Endothelial cell of hepatic sinusoid (primary cell): Measurements from ENCODE around the gene PLEKHM3.

ENCODE experiments used
- in situ Hi-C: cut with HindIII; loops from 2 replicates; pipeline ENCODE4 v1.10.0; 2017; ENCODE audit warnings: low sequenced_read_pairs

The PLEKHM3 gene, protein sequence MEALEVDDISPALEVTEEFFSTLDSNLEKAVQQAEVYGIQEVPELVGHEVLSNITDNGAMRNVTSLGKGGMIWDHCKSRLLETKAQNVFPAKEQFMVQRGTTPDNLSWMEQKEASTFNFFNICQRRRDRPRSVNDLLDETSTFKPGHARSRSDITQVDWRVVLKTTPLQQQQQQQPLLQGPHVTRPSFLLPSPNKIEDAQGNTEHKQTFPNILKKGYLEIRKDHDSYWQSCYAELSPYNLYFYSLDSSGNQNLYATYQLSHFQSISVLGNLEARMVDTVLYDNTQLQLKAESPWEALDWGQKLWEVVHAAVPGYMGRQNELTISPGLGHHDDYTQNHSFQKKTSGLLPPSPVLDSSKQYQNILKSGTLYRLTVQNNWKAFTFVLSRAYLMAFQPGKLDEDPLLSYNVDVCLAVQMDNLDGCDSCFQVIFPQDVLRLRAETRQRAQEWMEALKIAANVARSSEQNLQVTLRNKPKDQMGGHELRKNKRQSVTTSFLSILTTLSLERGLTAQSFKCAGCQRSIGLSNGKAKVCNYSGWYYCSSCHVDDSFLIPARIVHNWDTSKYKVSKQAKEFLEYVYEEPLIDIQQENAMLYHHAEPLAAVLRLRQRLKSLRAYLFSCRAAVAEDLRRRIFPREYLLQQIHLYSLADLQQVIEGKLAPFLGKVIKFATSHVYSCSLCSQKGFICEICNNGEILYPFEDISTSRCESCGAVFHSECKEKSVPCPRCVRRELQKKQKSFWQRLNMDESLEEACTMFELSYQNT

DNA sequence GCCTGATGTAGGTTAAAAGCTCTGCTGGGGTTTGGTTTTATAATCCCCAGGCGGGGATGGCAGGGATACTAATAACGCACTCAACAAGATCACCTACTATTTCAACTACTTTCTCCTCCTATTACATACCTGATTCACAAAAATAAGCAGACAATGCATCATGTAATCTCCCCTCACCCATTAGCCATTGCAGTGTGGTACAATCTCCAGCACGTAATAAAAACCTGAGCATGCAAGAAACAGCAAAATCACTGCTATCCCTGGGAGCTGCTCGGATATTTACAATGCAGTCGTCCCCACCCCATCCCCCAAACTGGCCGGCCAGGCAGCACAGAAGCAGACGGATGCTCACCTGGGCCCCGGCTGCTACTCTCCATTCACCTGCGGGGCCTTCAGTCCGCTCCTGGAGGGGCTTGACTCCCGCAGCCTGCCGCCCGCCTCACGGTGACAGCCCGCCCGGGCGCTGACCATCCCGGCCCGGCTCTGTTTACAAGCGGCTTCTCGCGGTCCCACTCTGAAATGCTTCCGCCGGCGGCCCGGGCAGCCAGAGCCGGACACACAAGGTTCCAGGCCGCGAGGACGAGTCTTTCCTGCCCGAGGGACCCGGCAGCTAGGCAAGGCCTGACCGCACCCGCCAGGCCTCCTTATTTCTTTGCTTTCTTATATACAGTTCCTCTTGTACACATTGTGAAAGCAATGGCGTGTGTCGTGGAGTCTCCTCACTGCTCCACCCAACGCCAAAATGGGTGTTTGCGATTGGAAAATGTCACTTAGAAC is at the start of gene PLEKHM3:
Gene PLEKHM3 (minus strand): TSS at position 491 of the 777 bp plus-strand sequence. CDS start 23,888 bp downstream, outside the sequence.
- in situ Hi-C loops, result no loop called here

DNA sequence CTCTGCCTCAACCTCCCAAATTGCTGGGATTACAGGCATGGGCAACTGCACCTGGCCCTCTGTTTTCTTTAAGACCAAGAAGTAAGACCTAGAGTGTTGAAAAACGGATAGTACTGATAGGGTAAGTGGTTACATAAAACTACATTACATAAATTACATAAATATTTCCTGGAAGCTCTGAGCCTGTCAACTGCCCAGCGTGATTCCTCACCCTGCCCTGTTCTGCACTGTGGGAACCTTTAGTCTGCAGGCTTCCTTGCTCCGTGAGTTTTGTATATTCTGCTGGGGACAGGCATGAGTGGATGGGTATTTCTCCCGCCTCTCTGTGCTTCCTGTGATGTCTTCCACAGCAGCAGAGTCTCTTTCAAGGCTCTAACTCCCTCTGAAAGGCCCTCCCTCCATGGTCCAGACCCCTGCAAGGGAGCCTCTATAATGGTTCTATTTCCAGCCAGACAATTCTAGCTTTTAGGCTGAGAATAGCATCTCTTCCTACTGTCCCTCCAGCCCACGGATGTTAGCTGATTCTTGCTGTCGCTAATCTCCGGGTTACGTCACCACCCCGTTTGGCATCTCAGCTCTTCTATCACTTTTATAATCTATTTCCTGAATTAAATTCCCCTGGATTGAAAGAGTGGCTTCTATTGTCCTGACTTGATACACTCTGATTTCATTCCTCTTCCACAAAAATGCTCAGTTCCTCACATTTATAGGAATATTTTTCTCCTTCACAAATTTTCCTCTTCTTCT is 49.5 kb upstream of the PLEKHM3 start:
- in situ Hi-C loops, result loop anchor here (25.0 kb wide), 1 partner anchor 312 kb away; the partner anchor contains the start of gene FZD5

DNA sequence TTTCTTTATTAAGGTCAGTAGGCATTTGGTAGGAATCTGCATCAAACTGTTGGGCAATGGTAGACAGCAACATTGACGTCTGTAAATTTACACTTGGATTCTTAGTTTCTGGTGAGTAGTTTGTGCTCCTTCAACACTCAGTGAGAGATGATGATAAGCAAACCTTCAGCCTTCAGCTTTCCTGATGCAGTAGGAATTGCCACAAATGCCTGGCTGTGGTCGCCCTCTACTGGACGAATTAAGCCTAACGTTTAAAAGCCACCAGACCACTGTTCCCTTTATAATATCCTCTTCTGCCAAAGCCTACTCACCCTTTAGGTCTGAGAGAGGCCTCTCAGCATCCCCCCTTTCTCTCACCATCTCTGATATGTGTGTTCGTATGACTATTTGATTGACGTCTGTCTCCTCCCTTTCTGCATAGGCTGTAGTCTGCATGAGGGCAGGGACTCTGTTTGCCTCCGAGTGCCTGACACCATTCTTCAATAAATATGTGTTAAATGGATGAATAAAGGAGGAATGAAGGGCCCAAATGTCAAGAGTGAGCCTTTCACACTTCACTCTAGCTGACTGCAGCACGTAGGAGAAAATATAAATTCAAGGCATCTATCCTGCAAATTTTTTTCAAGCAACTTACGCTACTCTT is 47.0 kb upstream of the PLEKHM3 start:
- in situ Hi-C loops, result loop anchor here (25.0 kb wide), 1 partner anchor 310 kb away; the partner anchor contains the start of gene FZD5

DNA sequence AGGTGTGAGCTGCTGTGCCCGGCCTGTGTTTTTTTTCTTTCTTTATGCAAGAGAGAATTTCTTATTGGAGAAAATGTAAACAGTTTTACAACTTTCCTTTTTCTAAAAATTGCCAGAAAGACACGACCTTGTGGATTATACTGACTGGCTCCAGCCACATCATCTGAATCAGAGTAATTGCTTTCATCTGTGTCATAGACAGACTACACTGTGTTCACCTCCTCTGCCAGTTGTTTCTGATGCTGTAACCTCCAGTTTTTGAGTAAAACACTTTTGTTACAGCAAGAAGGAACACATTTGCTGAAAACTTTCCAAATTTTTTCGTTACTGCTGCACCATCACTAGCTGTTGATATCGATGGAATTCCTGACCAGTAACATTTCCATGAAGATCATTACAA is 43.9 kb upstream of the PLEKHM3 start:
- in situ Hi-C loops, result loop anchor here (25.0 kb wide), 1 partner anchor 307 kb away; the partner anchor contains the start of gene FZD5

DNA sequence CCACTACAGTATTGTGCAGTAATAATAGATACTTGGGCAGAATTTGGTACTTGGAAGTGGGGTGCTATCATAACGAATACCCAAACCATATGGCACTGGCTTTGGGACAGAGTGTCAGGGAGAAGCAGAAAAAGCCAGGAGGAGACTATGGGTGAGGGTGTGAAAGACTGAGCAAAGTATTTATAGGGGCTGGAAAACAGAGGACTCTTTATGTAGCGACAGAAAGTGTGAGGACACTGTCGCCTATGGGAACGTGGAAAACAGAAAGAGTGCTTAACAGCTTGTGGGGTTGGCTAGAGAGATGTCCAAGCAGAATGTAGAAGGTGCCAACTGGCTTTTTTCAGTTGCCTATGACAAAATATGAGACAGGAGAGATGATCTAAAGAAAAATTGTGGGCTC is 40.7 kb upstream of the PLEKHM3 start:
- in situ Hi-C loops, result loop anchor here (25.0 kb wide), 1 partner anchor 304 kb away; the partner anchor contains the start of gene FZD5

DNA sequence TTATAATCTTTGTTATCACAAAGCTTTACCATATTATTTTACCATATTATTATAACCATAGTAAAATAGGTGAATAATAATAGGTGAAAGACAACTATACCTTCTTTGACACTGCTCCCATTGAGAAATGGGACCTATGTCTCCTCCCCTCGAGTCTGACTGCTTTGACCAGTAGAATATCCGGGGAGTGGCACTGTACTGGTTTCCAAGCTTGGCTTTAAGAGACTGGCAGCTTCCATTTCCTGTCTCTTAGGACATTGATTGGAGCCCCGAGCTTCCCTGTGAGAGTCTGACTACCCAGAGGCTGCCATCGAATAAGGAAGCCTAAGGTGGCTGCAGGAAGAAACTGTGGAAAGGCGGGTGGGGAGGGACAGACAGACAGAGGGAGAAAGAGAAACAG is 40.1 kb upstream of the PLEKHM3 start:
- in situ Hi-C loops, result loop anchor here (25.0 kb wide), 1 partner anchor 303 kb away; the partner anchor contains the start of gene FZD5

DNA sequence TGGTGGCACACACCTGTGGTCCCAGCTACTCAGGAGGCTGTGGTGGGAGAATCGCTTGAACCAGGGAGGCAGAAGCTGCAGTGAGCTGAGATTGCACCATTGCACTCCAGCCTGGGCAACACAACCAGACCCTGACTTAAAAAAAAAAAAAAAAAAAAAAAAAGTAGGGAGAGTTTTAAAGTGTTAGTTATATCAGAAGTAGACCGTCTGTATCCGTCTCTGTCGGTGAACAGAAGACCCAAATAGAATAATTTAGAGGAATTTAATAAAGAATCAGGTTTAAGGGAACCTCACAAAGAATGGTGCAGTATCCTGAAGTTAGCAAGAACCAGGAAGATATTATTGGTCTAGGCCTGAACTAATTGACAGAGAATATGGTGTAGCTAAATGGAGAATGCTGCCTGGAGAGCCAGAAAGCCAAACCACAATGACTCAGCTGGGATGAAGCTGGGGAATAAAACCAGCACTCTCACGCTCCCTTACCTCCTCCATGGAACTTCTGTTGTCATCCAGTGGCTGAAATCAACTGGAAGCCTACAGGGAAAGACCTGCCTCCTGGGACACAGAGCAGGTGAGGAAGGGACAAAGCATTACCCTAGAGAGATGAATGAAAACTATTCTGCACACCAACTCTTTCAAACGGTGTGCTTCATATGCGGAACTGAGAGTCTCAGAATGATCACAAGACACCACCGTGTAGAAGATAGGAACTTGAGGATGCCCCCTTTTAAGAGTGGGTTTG is 39.1 kb upstream of the PLEKHM3 start:
- in situ Hi-C loops, result loop anchor here (25.0 kb wide), 1 partner anchor 302 kb away; the partner anchor contains the start of gene FZD5

DNA sequence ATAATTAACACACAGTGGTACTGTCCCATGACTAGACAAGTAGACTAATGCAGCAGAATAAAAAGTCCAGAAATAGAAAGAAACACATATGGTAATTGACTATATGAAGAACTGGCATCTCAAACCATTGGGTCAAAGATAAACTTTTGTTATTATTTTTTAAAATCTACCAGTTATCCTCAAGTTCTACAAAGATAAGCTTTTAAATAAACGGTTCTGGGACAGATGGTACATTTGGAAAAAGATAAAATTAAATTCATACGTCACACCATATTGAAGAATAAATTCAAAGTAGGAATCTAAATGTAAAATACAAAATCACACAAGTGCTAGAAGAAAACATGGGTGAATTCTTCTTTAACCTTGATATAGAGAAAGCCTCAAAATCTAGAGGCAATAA is 37.6 kb upstream of the PLEKHM3 start:
- in situ Hi-C loops, result loop anchor here (25.0 kb wide), 1 partner anchor 301 kb away; the partner anchor contains the start of gene FZD5

DNA sequence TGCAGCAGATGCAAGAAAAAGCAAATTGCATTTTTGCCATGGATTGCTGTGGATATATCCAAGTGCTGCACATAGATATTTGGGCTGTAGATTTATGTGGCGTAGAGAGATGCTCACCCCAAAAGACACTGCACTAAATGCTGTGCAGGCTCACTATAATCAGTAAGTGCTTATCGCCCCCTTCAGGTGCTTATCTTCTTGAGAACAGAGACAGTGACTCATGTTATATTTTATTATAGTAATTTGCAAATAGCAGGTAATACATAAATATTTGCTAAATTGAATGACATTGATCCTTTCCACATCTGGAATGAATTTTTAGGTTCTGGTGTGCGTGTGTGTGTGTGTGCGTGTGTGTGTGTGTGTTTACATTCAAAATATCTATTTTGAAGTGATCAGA is 36.8 kb upstream of the PLEKHM3 start:
- in situ Hi-C loops, result loop anchor here (25.0 kb wide), 1 partner anchor 300 kb away; the partner anchor contains the start of gene FZD5

DNA sequence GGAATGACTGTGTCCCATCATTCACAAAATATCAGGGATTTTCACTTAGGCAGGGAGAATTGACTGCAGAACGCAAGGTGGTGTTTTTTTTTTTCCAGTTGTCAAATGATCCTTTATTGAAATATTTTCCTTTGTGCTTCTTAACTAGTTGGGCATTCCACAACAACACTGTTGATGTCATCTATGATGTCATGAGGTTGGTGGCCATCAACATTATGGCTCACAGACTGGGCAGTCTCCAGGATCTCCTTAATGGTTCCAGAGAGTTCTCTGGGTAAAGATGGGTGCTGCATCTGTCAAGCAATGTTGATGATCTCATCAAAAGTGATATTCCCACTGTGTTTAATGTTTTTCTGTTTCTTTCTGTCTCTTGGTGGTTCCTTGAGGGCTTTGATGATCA is 31.8 kb upstream of the PLEKHM3 start:
- in situ Hi-C loops, result loop anchor here (25.0 kb wide), 1 partner anchor 295 kb away; the partner anchor contains the start of gene FZD5

DNA sequence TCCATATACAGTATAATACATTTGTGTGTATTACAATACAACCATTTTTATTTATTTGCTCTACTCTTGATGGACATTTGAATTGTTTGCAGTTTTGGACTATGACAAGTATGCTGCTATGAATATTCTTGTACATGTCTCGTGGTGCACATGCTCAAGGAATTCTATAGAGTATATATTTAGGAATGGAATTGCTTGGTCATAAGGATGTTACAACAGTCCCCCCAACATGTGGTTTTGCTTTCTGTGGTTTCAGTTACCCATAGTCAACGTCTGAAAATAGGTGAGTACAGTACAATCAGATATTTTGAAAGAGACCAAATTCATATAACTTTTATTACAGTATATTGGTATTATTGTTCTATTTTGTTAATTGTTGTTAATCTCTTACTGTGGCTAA is 24.1 kb upstream of the PLEKHM3 start:
- in situ Hi-C loops, result no loop called here

DNA sequence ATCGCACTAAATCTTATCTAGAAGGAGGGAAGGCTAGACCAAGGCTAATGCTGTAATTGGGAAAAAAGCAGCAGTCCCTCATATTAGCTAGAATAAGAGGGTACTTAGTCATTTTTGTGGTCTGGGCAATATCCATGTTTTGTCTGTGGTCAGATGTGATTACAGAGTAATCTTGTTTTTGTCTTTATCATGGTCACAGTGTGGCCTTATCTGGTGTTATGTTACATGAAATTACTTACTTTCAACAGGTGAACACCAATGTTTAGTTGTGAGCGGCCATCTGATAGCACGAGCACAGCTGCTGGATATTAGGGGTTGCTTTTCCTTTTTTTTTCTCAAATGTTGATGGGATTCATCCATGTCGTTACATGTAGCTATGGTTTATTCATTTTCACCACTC is 23.7 kb upstream of the PLEKHM3 start:
- in situ Hi-C loops, result no loop called here

DNA sequence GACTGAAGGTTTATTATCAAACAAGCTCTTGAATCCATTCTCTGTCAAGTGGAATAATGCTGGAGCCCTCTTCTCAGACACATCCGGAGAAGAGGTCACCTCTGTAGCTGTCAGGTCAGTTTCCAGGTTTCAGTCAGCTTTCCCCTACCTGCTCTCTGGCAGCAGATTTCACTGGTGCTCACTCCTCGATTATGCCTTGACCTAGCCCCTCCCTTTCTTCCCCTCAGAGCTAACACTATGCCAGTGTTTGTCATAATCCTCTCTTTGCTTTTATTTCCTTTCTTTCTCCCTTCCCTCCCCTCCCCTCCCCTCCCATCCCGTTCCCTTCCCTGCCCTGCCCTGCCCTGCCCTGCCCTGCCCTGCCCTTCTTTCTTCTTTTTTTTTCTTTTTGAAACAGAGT is 22.5 kb upstream of the PLEKHM3 start:
- in situ Hi-C loops, result no loop called here

DNA sequence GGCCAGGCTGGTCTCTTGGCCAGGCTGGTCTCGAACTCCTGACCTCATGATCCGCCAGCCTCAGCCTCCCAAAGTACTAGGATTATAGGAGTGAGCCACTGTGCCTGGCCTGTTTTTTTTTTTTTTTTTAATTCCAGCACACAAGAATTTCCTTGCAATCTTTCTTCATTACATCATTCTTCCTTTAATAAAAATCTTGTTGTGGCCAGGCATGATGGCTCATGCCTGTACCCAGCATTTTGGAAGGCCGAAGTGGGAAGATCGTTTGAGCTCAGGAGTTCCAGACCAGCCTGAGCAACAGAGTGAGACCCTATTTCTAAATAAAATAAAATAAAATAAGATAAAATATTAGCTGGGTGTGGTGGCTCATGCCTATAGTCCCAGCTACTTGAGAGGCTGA is 21.4 kb upstream of the PLEKHM3 start:
- in situ Hi-C loops, result no loop called here

DNA sequence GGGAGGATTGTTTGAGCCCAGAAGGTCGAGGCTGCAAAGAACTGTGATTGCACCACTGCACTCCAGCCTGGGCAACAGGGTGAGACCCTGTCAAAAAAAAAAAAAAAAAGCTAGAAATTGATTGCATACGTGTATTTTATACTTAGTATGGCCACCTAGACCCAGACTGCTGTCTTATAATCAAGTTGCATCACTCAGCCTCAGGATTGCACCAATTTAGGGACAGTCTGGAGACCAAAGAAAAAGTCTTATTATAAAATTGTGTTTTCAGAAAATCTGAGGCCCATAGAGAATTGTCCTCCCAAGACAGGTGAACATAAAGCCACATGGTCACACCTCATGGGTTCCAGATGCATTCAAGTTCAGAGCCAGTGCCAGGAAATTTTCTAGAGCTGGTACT is 17.1 kb upstream of the PLEKHM3 start:
- in situ Hi-C loops, result no loop called here

DNA sequence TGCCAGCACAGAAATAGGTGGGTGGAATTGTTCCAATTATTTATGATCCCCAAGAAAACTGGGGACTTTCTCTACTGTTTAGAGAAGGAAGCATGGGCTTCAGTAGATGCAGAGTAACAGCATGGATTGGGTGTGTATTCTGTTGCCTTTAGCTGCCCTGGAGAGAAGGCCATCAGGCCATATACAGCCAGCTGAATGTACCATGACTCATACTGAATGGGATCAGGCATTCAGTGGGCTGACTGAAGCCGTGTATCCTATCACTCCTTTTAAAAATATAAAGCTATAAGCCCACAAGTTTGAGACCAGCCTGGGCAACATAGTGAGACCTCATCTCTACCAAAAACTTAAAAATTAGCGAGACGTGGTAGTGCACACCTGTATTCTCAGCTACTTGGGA is 16.7 kb upstream of the PLEKHM3 start:
- in situ Hi-C loops, result no loop called here

DNA sequence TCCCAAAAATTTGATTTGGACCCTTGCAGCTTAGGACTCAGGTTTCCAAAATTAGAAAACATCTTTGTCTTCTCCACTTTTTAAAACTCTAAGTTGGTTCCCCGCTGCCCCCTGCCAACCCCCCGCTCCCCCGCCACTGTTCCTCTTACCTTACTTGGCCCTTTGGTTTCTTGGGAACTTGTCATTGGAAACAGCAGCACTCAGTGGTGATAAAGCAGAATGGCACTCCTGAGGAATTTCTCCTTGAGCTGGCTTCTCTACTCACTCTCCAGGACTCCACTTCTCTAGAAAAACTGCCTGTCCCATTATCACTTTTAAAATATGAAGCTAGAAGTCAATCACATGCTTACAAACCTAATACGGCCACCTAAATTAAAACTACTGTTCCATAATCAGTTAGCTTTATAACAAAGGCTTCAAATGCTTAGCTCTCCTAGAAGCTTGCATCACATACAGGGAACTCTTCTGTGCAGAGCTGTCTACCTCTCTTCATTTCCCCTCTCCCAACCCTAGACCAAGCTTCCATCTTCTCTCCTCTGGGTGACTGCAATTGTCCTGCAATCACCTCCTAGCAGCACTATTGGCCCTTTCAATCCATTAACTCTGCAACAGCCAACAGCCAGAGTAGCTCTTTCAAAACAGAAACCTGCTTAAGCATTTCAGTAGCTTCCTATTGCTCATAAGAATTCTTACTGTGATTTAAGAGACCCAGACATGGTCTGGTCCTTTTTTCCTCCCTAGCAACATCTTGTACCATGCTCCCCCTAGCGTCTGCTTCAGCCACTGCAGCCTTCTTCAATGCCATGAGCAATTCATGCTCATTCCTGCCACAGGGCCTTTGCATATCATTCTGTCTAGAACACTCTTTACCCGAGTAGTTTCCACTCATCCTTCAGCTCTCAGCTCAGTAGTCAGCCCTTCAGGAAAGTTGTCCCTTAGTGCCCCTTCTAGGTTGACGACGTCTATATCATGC is 15.2 kb upstream of the PLEKHM3 start:
- in situ Hi-C loops, result no loop called here
